C4-2B (cell line): ENCODE results near the gene SCN1B.

Source experiments
- ZFX ChIP-seq: fragments of 450-650 bp; IDR thresholded peaks from 2 replicates; pipeline ENCODE4 v1.6.1; 2017
- TF ChIP-seq, protein P1 (sequence below): fragments of 450-650 bp; conservative IDR thresholded peaks from 2 replicates; pipeline ENCODE4 v1.5.1; 2017; ENCODE audit warnings: mild to moderate bottlenecking

- TF ChIP-seq, protein P1, sequence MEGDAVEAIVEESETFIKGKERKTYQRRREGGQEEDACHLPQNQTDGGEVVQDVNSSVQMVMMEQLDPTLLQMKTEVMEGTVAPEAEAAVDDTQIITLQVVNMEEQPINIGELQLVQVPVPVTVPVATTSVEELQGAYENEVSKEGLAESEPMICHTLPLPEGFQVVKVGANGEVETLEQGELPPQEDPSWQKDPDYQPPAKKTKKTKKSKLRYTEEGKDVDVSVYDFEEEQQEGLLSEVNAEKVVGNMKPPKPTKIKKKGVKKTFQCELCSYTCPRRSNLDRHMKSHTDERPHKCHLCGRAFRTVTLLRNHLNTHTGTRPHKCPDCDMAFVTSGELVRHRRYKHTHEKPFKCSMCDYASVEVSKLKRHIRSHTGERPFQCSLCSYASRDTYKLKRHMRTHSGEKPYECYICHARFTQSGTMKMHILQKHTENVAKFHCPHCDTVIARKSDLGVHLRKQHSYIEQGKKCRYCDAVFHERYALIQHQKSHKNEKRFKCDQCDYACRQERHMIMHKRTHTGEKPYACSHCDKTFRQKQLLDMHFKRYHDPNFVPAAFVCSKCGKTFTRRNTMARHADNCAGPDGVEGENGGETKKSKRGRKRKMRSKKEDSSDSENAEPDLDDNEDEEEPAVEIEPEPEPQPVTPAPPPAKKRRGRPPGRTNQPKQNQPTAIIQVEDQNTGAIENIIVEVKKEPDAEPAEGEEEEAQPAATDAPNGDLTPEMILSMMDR = no peak
- TF ChIP-seq ZFX = no peak
These were observed 50.4 kb downstream of the SCN1B start for GRCh38 chr19:35080613-35081170.
